Measurements from ENCODE around the gene MADD.

MADD gene

GRCh38 chr11:47351156-47352126, 81.5 kb downstream of the MADD start:
- TF ChIP-seq CTCF (conservative IDR thresholded peaks at IDR 0.05): no peak
- H3K27ac ChIP-seq: no peak overlapping the region

- H3K27ac ChIP-seq: no peak within 1 kb of the TSS
- TF ChIP-seq CTCF (conservative IDR thresholded peaks at IDR 0.05): no peak
These were observed 82.6 kb downstream of the MADD start, which contains the start of gene MYBPC3 for GRCh38 chr11:47352556-47352955. MYBPC3 (minus strand) TSS chr11:47352702; CDS start chr11:47352647, 55 bp downstream.

- no peak overlapping the region for H3K27ac ChIP-seq
- TF ChIP-seq CTCF (conservative IDR thresholded peaks at IDR 0.05): no peak
These were observed 84.2 kb downstream of the MADD start for GRCh38 chr11:47353978-47354774.

DNA sequence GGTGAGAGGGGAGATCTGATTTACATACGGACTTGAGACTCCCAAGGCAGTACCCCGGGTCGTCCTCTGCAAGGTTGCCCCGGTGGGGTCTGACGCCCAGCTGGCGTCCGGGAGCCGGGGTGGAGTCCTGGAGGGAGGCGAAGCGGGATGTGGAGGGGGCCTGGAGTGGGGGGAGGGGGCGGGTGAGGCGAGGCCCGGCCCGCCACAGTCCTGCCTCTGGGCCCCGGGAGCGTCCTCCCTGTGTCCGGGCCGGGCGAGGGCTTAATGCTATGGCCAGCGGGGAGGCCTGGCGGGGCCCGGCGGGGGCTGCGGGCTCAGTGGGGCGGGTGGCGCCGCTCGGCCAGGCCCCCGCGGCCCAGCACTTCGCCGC, 85.0 kb downstream of the MADD start:
- no peak for TF ChIP-seq CTCF (conservative IDR thresholded peaks at IDR 0.05)
- H3K27ac ChIP-seq: peak overlapping the region; percentile 55; the same call in 1 of the 2 replicates

GRCh38 chr11:47355283-47356128, 85.6 kb downstream of the MADD start:
- peak; percentile 94 for TF ChIP-seq CTCF (conservative IDR thresholded peaks at IDR 0.05)
- H3K27ac ChIP-seq: peak overlapping the region; percentile 55; the same call in 1 of the 2 replicates

GRCh38 chr11:47356129-47356997, 86.4 kb downstream of the MADD start:
- no peak for TF ChIP-seq CTCF (conservative IDR thresholded peaks at IDR 0.05)
- H3K27ac ChIP-seq: no peak overlapping the region

Data from VCaP (cell line).